Measurements from ENCODE around the gene MGAT4A.

MGAT4A gene

GRCh38 chr2:98738304-98738703 is 7.4 kb upstream of the MGAT4A start:
- no peak for TF ChIP-seq CTCF (IDR thresholded peaks at IDR 0.05; ENCODE audit: insufficient read depth, missing control alignments)
- FAIRE-seq (no peak), DNase-seq (ENCODE audit: insufficient read length, low spot score) (no peak)

GRCh38 chr2:98737848-98738247 is 6.9 kb upstream of the MGAT4A start:
- FAIRE-seq: no peak
- TF ChIP-seq CTCF (IDR thresholded peaks at IDR 0.05; ENCODE audit: insufficient read depth, missing control alignments): no peak
- no peak for DNase-seq (ENCODE audit: insufficient read length, low spot score)

DNA sequence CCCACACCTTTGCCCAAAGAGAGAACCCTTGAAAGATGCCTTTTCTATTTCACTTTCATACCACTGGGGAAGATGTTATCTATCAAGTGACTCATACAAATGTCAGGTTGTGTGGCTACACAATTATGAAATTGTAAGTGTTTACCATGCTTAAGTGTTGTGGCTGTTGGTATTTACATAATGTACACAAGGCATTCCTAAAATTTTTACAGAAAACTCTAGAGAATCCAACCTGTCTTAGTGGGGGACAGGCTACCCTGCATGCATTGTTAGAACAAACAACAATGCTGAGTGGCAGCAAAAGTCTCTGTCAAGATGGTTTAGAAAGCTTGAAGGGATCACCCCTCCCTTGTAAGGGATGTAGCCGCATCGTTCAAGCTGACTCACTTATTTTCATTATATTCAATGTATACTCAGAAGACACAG is 5.5 kb upstream of the MGAT4A start:
- DNase-seq (ENCODE audit: insufficient read length, low spot score) (no peak), FAIRE-seq (no peak)
- TF ChIP-seq CTCF (IDR thresholded peaks at IDR 0.05; ENCODE audit: insufficient read depth, missing control alignments): no peak

GRCh38 chr2:98734823-98735260 is 3.9 kb upstream of the MGAT4A start:
- no peak for TF ChIP-seq CTCF (IDR thresholded peaks at IDR 0.05; ENCODE audit: insufficient read depth, missing control alignments)

DNA sequence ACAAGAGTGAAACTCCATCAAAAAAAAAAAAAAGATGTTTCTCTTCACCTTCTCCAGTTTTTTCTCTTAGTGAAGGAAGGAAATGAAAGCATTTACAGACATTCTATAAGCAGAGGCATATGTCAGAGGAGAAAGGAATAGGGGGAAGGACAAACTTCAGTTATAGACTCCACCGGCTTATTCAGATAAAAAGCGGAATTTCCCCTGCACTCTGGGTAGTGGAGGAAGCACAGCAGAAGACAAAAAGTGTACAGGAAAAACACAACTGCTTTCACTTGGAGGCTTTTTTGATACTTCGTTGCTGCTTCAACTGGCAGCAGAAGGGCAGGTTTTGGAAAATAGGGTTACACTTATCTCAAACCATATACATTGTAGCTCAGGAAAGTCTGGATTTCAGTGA is 3.2 kb upstream of the MGAT4A start:
- DNase-seq (ENCODE audit: insufficient read length, low spot score): no peak
- no peak for FAIRE-seq
- TF ChIP-seq CTCF (IDR thresholded peaks at IDR 0.05; ENCODE audit: insufficient read depth, missing control alignments): no peak

More at GRCh38 chr2:98734823-98735260, 3.9 kb upstream of the MGAT4A start:
- no peak for DNase-seq (ENCODE audit: insufficient read length, low spot score)
- FAIRE-seq: no peak

GRCh38 chr2:98732430-98733051 is 1.6 kb upstream of the MGAT4A start:
- no peak for TF ChIP-seq CTCF (IDR thresholded peaks at IDR 0.05; ENCODE audit: insufficient read depth, missing control alignments)
- DNase-seq (ENCODE audit: insufficient read length, low spot score) (no peak), FAIRE-seq (no peak)

GRCh38 chr2:98731894-98732349 is 990 bp upstream of the MGAT4A start:
- TF ChIP-seq CTCF (IDR thresholded peaks at IDR 0.05; ENCODE audit: insufficient read depth, missing control alignments): no peak
- FAIRE-seq (no peak), DNase-seq (ENCODE audit: insufficient read length, low spot score) (no peak)
